ENCODE results near the gene MAGI1. TPM values are rescaled to one million over a fixed set of nuclear protein-coding genes. Genes with fewer than 3 reads are reported as not detected.

The MAGI1 gene
- total RNA-seq, 1 donor from 2014 or later: 10.8 TPM

- Mint-ChIP-seq H3K4me1 (ENCODE audit: low read depth) (no peaks in the 10 kb centered on the region), H3K9me3 (no peaks in the 10 kb centered on the region), H3K36me3 (ENCODE audit: low read depth) (no peaks in the 10 kb centered on the region), H3K27me3 (ENCODE audit: low read depth) (no peaks in the 10 kb centered on the region), H3K4me3 (ENCODE audit: low read depth) (no peak overlapping the region), H3K27ac (no peak overlapping the region)
- intact Hi-C loops (cut with micrococcal nuclease): no loop called here
- no peak for DNase-seq (ENCODE audit: low spot score)
Measured at GRCh38 chr3:65439641-65440284, 599.0 kb downstream of the MAGI1 start.

GRCh38 chr3:65438612-65439011 lies 600.1 kb downstream of the MAGI1 start:
- H3K36me3 Mint-ChIP-seq (ENCODE audit: low read depth): no peaks in the 10 kb centered on the region
- no peak for DNase-seq (ENCODE audit: low spot score)
- H3K9me3 Mint-ChIP-seq: no peaks in the 10 kb centered on the region
- intact Hi-C loops (cut with micrococcal nuclease): no loop called here
- no peak overlapping the region for H3K27ac Mint-ChIP-seq
- no peaks in the 10 kb centered on the region for H3K4me1 Mint-ChIP-seq (ENCODE audit: low read depth)
- H3K4me3 Mint-ChIP-seq (ENCODE audit: low read depth): no peak overlapping the region
- no peaks in the 10 kb centered on the region for H3K27me3 Mint-ChIP-seq (ENCODE audit: low read depth)

- no peaks in the 10 kb centered on the region for H3K36me3 Mint-ChIP-seq (ENCODE audit: low read depth)
- no peaks in the 10 kb centered on the region for H3K9me3 Mint-ChIP-seq
- H3K27ac Mint-ChIP-seq: no peak overlapping the region
- intact Hi-C loops (cut with micrococcal nuclease): no loop called here
- no peak for DNase-seq (ENCODE audit: low spot score)
- H3K27me3 Mint-ChIP-seq (ENCODE audit: low read depth): no peaks in the 10 kb centered on the region
- H3K4me3 Mint-ChIP-seq (ENCODE audit: low read depth): no peak overlapping the region
- no peaks in the 10 kb centered on the region for H3K4me1 Mint-ChIP-seq (ENCODE audit: low read depth)
Measured at GRCh38 chr3:65438096-65438495, 600.6 kb downstream of the MAGI1 start.

- H3K9me3 Mint-ChIP-seq: no peaks in the 10 kb centered on the region
- no peak for DNase-seq (ENCODE audit: low spot score)
- H3K27me3 Mint-ChIP-seq (ENCODE audit: low read depth): no peaks in the 10 kb centered on the region
- no peaks in the 10 kb centered on the region for H3K36me3 Mint-ChIP-seq (ENCODE audit: low read depth)
- H3K4me3 Mint-ChIP-seq (ENCODE audit: low read depth): no peak overlapping the region
- H3K4me1 Mint-ChIP-seq (ENCODE audit: low read depth): no peaks in the 10 kb centered on the region
- intact Hi-C loops (cut with micrococcal nuclease): no loop called here
- H3K27ac Mint-ChIP-seq: no peak overlapping the region
Measured at GRCh38 chr3:65436580-65436979, 602.1 kb downstream of the MAGI1 start.

- H3K27ac Mint-ChIP-seq: no peak overlapping the region
- intact Hi-C loops (cut with micrococcal nuclease): no loop called here
- no peaks in the 10 kb centered on the region for H3K9me3 Mint-ChIP-seq
Measured at GRCh38 chr3:65433480-65433879, 605.2 kb downstream of the MAGI1 start.

GRCh38 chr3:65432388-65433003 lies 606.2 kb downstream of the MAGI1 start:
- no peaks in the 10 kb centered on the region for H3K36me3 Mint-ChIP-seq (ENCODE audit: low read depth)
- peaks cover under 1% of the 10 kb centered on the region for H3K9me3 Mint-ChIP-seq
- intact Hi-C loops (cut with micrococcal nuclease): no loop called here
- H3K27ac Mint-ChIP-seq: no peak overlapping the region
- no peaks in the 10 kb centered on the region for H3K27me3 Mint-ChIP-seq (ENCODE audit: low read depth)
- no peaks in the 10 kb centered on the region for H3K4me1 Mint-ChIP-seq (ENCODE audit: low read depth)
- no peak for DNase-seq (ENCODE audit: low spot score)
- no peak overlapping the region for H3K4me3 Mint-ChIP-seq (ENCODE audit: low read depth)

More at GRCh38 chr3:65433480-65433879, 605.2 kb downstream of the MAGI1 start:
- Mint-ChIP-seq H3K36me3 (ENCODE audit: low read depth) (no peaks in the 10 kb centered on the region), H3K4me3 (ENCODE audit: low read depth) (no peak overlapping the region), H3K27me3 (ENCODE audit: low read depth) (no peaks in the 10 kb centered on the region), H3K4me1 (ENCODE audit: low read depth) (no peaks in the 10 kb centered on the region)
- DNase-seq (ENCODE audit: low spot score): no peak

- Mint-ChIP-seq H3K36me3 (ENCODE audit: low read depth) (no peaks in the 10 kb centered on the region), H3K4me1 (ENCODE audit: low read depth) (no peaks in the 10 kb centered on the region), H3K4me3 (ENCODE audit: low read depth) (no peak overlapping the region), H3K27me3 (ENCODE audit: low read depth) (no peaks in the 10 kb centered on the region), H3K9me3 (peaks cover 4% of the 10 kb centered on the region), H3K27ac (no peak overlapping the region)
- intact Hi-C loops (cut with micrococcal nuclease): no loop called here
- DNase-seq (ENCODE audit: low spot score): no peak
Measured at GRCh38 chr3:65425880-65426279, 612.8 kb downstream of the MAGI1 start.

- Mint-ChIP-seq H3K27ac (no peak overlapping the region), H3K9me3 (no peaks in the 10 kb centered on the region), H3K36me3 (ENCODE audit: low read depth) (no peaks in the 10 kb centered on the region), H3K4me3 (ENCODE audit: low read depth) (no peak overlapping the region), H3K4me1 (ENCODE audit: low read depth) (no peaks in the 10 kb centered on the region), H3K27me3 (ENCODE audit: low read depth) (no peaks in the 10 kb centered on the region)
- intact Hi-C loops (cut with micrococcal nuclease): no loop called here
- no peak for DNase-seq (ENCODE audit: low spot score)
Measured at GRCh38 chr3:65422154-65422553, 616.6 kb downstream of the MAGI1 start.

- Mint-ChIP-seq H3K4me3 (ENCODE audit: low read depth) (no peak overlapping the region), H3K9me3 (peaks cover 6% of the 10 kb centered on the region), H3K27me3 (ENCODE audit: low read depth) (no peaks in the 10 kb centered on the region), H3K4me1 (ENCODE audit: low read depth) (no peaks in the 10 kb centered on the region), H3K27ac (no peak overlapping the region), H3K36me3 (ENCODE audit: low read depth) (no peaks in the 10 kb centered on the region)
- no peak for DNase-seq (ENCODE audit: low spot score)
- intact Hi-C loops (cut with micrococcal nuclease): no loop called here
Measured at GRCh38 chr3:65419233-65419632, 619.5 kb downstream of the MAGI1 start.

- H3K27ac Mint-ChIP-seq: no peak overlapping the region
- H3K27me3 Mint-ChIP-seq (ENCODE audit: low read depth): no peaks in the 10 kb centered on the region
- DNase-seq (ENCODE audit: low spot score): no peak
- H3K4me3 Mint-ChIP-seq (ENCODE audit: low read depth): no peak overlapping the region
- H3K36me3 Mint-ChIP-seq (ENCODE audit: low read depth): no peaks in the 10 kb centered on the region
- H3K9me3 Mint-ChIP-seq: peaks cover 7% of the 10 kb centered on the region
- intact Hi-C loops (cut with micrococcal nuclease): no loop called here
- H3K4me1 Mint-ChIP-seq (ENCODE audit: low read depth): no peaks in the 10 kb centered on the region
Measured at GRCh38 chr3:65413891-65414290, 624.8 kb downstream of the MAGI1 start.

GRCh38 chr3:65412588-65412987 lies 626.1 kb downstream of the MAGI1 start:
- Mint-ChIP-seq H3K27ac (no peak overlapping the region), H3K9me3 (peaks cover 7% of the 10 kb centered on the region), H3K27me3 (ENCODE audit: low read depth) (no peaks in the 10 kb centered on the region), H3K4me1 (ENCODE audit: low read depth) (no peaks in the 10 kb centered on the region), H3K4me3 (ENCODE audit: low read depth) (no peak overlapping the region), H3K36me3 (ENCODE audit: low read depth) (no peaks in the 10 kb centered on the region)
- no peak for DNase-seq (ENCODE audit: low spot score)
- intact Hi-C loops (cut with micrococcal nuclease): no loop called here

- peaks cover 7% of the 10 kb centered on the region for H3K9me3 Mint-ChIP-seq
Measured at GRCh38 chr3:65411367-65411766, 627.4 kb downstream of the MAGI1 start.

GRCh38 chr3:65409176-65409569 lies 629.5 kb downstream of the MAGI1 start:
- Mint-ChIP-seq H3K27me3 (ENCODE audit: low read depth) (no peaks in the 10 kb centered on the region), H3K4me1 (ENCODE audit: low read depth) (no peaks in the 10 kb centered on the region), H3K27ac (no peak overlapping the region), H3K9me3 (no peaks in the 10 kb centered on the region), H3K4me3 (ENCODE audit: low read depth) (no peak overlapping the region), H3K36me3 (ENCODE audit: low read depth) (no peaks in the 10 kb centered on the region)
- intact Hi-C loops (cut with micrococcal nuclease): no loop called here
- DNase-seq (ENCODE audit: low spot score): no peak

More at GRCh38 chr3:65411367-65411766, 627.4 kb downstream of the MAGI1 start:
- intact Hi-C loops (cut with micrococcal nuclease): no loop called here
- no peaks in the 10 kb centered on the region for H3K27me3 Mint-ChIP-seq (ENCODE audit: low read depth)
- H3K27ac Mint-ChIP-seq: no peak overlapping the region
- H3K4me3 Mint-ChIP-seq (ENCODE audit: low read depth): no peak overlapping the region
- no peaks in the 10 kb centered on the region for H3K36me3 Mint-ChIP-seq (ENCODE audit: low read depth)
- H3K4me1 Mint-ChIP-seq (ENCODE audit: low read depth): no peaks in the 10 kb centered on the region
- no peak for DNase-seq (ENCODE audit: low spot score)
